Stimulated activated CD4-positive, alpha-beta T cell treated with anti-CD3 and anti-CD28 coated beads, Interleukin-4, amount 100 ng/mL, for 24 hours (primary cell): Measurements from ENCODE around the gene MED12.
A peak's percentile ranks its signal among the peaks of the same experiment; 100 is the strongest.
"Not testable (repeated sequence)": the region's sequence is repeated elsewhere in the genome, so short reads cannot be mapped to it uniquely, and the experiment has no call there.

Experiments used
- DNase-seq: peaks from one replicate; pipeline ENCODE4 v3.0.0-alpha.2; 2020

The MED12 gene

DNA sequence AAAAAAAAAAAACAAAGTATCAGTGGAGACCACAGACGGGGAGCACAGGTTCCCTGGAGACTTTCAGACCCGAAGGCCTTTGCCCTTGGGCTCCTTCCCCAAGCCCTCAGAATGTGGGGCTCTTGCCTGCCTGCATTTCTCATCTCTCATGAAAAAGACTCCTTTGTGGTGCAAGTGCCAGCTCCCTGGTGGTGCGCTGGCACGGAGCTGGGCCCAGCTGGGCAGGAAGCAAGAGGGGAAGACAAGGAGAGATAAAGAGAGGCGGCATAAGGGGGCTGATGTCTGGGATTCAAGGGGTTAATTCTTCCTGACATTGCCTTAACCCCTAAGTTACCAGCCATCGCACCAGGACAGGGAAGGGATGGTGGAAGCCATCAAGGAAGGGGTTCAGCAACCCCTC is 48.1 kb downstream of the MED12 start:
- no peak for DNase-seq

GRCh38 chrX:71167031-71167781 is 48.8 kb downstream of the MED12 start:
- no peak for DNase-seq

GRCh38 chrX:71168134-71168533 is 49.7 kb downstream of the MED12 start:
- DNase-seq: no peak

- DNase-seq: no peak
These were observed 51.2 kb downstream of the MED12 start for GRCh38 chrX:71169586-71169985.

DNA sequence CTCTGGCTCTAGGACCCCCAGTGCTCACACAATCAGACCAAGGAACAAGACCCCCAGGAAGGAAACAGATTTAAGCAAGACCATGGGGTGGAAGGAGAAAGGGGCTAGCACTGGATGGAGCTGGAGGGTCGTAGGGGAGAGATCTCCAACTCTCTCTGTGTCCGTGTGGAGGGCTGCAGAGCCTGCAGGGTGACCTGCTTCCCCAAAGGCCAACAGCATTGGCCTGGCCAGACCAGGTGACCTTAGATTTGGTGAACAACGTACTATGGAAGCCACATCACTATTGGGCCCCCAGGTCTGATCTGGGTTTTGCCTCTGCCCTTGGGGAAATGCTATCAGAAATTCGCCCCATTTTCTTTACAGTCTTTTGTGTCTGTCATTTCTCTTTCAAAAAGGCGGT is 52.3 kb downstream of the MED12 start:
- no peak for DNase-seq

- no peak for DNase-seq
These were observed 52.9 kb downstream of the MED12 start for GRCh38 chrX:71171110-71171801.

- no peak for DNase-seq
These were observed 55.0 kb downstream of the MED12 start for GRCh38 chrX:71173440-71173839.

- DNase-seq: no peak
These were observed 56.4 kb downstream of the MED12 start for GRCh38 chrX:71174795-71175194.

- DNase-seq: no peak
These were observed 57.1 kb downstream of the MED12 start for GRCh38 chrX:71175531-71175930.

DNA sequence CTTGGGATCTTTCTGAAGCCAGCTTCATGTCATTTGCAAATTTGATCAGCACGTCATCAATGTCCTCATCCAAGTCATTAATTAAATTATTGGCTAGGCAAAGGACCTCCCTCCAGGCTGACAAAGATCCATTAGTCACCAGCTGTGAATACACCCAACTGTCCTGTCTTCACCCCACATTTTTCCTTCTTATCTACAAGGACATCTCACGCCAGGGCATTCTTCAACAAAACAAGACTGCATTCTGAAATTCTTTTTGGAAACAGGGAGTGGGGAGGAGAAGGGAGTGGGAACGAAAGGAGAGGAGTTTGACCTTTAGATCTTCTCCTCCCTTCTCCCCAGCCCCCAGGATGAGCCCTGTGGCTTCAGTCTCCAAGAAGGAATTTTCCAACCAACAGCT is 58.9 kb downstream of the MED12 start:
- no peak for DNase-seq

DNA sequence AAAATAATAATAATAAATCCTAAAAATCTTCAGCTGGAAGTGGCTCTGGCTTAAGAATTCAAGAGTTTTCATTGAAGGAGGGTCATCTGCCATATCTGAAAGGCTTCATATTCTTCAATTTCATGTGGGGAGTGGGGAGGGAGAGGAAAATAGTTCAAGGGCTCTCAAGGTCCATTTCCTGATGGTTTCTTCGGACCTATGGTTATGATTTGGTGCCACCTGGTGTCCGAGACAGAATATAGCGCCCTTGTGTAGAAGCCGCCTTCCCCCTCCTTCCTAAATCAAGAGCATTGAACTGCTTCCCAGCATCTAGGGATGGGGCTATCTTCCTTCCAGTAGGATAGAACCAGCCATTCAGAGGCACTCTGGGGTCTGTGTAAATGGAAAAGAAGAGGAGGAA is 60.5 kb downstream of the MED12 start:
- DNase-seq: peak; percentile 41

- DNase-seq: not testable (repeated sequence)
These were observed 62.3 kb downstream of the MED12 start for GRCh38 chrX:71180579-71181265.

DNA sequence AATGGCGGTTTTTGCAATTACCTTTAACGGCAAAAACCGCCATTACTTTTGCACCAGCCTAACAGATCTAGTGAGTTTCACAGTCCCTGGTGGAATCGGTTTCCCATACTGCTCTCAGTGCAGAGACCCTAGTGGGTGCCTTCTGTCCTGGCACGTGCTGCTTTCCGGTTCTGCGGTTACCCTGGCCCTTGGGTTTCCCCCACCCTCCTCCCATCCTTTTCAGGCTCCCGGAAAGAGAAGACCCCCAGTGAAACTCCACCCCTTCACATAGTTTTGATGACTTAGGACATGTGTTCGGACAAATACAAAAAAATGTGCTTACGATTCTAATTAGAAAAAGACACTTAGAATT is 63.1 kb downstream of the MED12 start:
- DNase-seq: peak; percentile 58

- peak; percentile 84 for DNase-seq
These were observed 63.8 kb downstream of the MED12 start for GRCh38 chrX:71181910-71182799.

DNA sequence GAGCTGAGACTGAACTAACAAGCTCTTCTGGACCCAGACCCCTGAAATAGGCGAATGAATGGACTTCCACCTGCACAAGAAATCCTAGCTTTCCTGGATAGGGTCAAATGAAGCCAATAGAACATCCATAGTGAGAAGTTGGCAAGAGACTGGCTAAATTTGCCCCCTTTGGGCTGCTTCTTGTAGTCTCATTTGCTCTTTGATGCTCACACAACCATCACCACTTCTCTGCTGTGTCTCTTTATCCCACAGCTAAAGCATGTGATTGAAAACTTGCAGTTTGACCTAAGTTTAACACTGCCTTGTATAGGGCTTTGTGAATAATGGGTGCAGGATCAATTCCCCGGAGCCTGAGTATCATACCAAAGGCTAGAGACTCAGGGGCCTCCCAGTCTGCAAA is 64.5 kb downstream of the MED12 start:
- no peak for DNase-seq

GRCh38 chrX:71183341-71183740 is 64.9 kb downstream of the MED12 start:
- DNase-seq: no peak

DNA sequence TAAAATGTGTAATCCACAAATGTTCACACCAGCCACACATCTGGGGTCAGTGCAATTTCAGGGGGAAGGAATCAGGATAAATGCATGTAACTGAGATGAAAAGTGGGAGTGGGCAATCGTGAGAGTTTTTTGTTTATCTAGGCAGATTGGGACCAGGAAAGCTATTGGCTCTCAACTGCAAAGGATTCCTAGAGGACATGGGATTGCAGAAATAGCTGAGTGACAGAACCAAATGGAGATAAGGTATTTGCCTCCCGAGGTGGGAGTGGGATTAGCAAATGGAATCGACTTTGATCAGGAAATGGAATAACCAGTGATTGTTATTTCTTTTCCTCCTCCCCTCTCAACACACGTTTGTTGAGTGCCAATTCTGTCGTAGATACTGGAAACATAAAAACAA is 65.7 kb downstream of the MED12 start:
- no peak for DNase-seq

DNA sequence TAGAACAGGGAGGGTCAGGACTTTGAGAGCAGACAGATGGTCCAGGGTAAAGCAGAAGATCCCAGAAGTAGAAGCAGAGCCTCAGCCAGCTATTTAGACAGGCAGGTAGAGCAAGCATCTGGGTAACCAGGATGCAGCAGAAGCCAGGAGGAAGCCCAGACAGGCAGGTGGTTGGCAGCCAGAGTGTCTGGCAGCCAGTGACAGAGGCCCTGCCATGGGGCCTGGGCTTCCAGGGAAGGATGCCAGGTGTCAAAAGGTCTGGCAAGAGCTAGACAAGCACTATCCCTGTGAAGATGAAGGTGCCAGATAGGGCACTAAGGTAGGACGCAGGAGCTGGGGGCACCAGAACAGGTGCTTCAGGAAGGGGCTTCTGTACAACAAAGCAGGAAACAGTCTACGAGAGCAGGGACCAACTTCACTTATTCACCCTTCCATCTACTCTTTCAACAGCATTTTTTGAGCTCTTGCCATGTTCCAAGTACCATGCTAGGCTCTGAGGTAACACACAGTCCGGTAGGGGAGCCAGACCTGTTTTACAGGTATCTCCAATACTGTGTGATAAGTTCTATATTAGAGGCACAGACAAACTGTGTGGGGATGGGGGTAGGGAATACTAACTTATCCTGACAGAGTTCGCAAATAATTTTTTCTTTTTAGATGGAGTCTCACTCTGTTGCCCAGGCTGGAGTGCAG is 66.6 kb downstream of the MED12 start:
- no peak for DNase-seq

DNA sequence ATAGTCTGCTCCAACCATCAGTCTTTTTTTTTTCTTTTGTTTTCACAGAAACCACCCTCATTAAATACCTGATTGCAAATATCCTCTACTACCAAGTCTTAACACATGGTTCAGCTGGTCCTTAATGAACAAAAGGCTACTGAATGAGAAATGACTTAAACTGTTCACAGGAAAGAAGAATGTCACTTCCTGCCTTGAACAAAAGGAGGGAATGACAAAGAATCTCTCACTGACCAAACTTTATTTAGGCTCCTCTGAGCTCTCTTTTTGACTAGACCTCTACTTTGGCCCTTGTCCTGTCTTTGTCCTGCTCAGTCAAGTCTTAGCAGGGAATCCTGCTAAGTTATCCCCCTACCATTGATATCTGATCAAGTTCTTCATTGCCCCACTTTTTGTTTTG is 72.9 kb downstream of the MED12 start:
- DNase-seq: no peak
